ENCODE measurements around the gene BCL2.

Gene BCL2

GRCh38 chr18:63105636-63106316 lies 213.8 kb downstream of the BCL2 start:
- DNase-seq = no peak

GRCh38 chr18:63104868-63105267 lies 214.7 kb downstream of the BCL2 start:
- DNase-seq = no peak

GRCh38 chr18:63102941-63103744 lies 216.4 kb downstream of the BCL2 start:
- DNase-seq = no peak

GRCh38 chr18:63100630-63101055 lies 218.9 kb downstream of the BCL2 start:
- no peak for DNase-seq

GRCh38 chr18:63099848-63100629 lies 219.5 kb downstream of the BCL2 start:
- DNase-seq = no peak

- DNase-seq = no peak
Measured at GRCh38 chr18:63099091-63099840, 220.3 kb downstream of the BCL2 start.

- DNase-seq = no peak
Measured at GRCh38 chr18:63098018-63098981, 221.3 kb downstream of the BCL2 start.

GRCh38 chr18:63097178-63097577 lies 222.4 kb downstream of the BCL2 start:
- DNase-seq = no peak

- no peak for DNase-seq
Measured at GRCh38 chr18:63096327-63096874, 223.2 kb downstream of the BCL2 start.

- no peak for DNase-seq
Measured at GRCh38 chr18:63095768-63096167, 223.8 kb downstream of the BCL2 start.

GRCh38 chr18:63091671-63092364 lies 227.8 kb downstream of the BCL2 start:
- DNase-seq = no peak

- DNase-seq = no peak
Measured at GRCh38 chr18:63090334-63090733, 229.2 kb downstream of the BCL2 start.

GRCh38 chr18:63089041-63089440 lies 230.5 kb downstream of the BCL2 start:
- DNase-seq = no peak

- DNase-seq = no peak
Measured at GRCh38 chr18:63088262-63088661, 231.3 kb downstream of the BCL2 start.

- no peak for DNase-seq
Measured at GRCh38 chr18:63087421-63088230, 231.9 kb downstream of the BCL2 start.

- DNase-seq = no peak
Measured at GRCh38 chr18:63085611-63086010, 234.0 kb downstream of the BCL2 start.

GRCh38 chr18:63084219-63084618 lies 235.3 kb downstream of the BCL2 start:
- DNase-seq = no peak

- no peak for DNase-seq
Measured at GRCh38 chr18:63083555-63083954, 236.0 kb downstream of the BCL2 start.

- no peak for DNase-seq
Measured at GRCh38 chr18:63083020-63083531, 236.5 kb downstream of the BCL2 start.
